Fibroblast of skin of abdomen (primary cell): ENCODE data around the gene MAP2K5.
A peak's percentile ranks its signal among the peaks of the same experiment; 100 is the strongest.

Source experiments
- DNase-seq: peaks from one replicate; pipeline ENCODE4 v3.0.0-alpha.2; 2013

The MAP2K5 gene

GRCh38 chr15:67828969-67829646, 286.6 kb downstream of the MAP2K5 start:
- no peak for DNase-seq

GRCh38 chr15:67829647-67830504, 287.4 kb downstream of the MAP2K5 start:
- DNase-seq = no peak

- DNase-seq = no peak
These were observed 288.9 kb downstream of the MAP2K5 start for GRCh38 chr15:67831363-67831762.

GRCh38 chr15:67832031-67832551, 289.6 kb downstream of the MAP2K5 start:
- DNase-seq = no peak

GRCh38 chr15:67832897-67833709, 290.6 kb downstream of the MAP2K5 start:
- no peak for DNase-seq

- peak; percentile 35 for DNase-seq
These were observed 291.4 kb downstream of the MAP2K5 start for GRCh38 chr15:67833710-67834511.

- DNase-seq = no peak
These were observed 292.2 kb downstream of the MAP2K5 start for GRCh38 chr15:67834581-67835296.

GRCh38 chr15:67835297-67836133, 293.0 kb downstream of the MAP2K5 start:
- DNase-seq = no peak

GRCh38 chr15:67836134-67836455, 293.6 kb downstream of the MAP2K5 start:
- no peak for DNase-seq

- peak; percentile 29 for DNase-seq
These were observed 294.0 kb downstream of the MAP2K5 start for GRCh38 chr15:67836477-67836876.

- DNase-seq = no peak
These were observed 294.5 kb downstream of the MAP2K5 start for GRCh38 chr15:67836955-67837354.

GRCh38 chr15:67838789-67839332, 296.4 kb downstream of the MAP2K5 start:
- DNase-seq = peak; percentile 36

GRCh38 chr15:67839499-67839928, 297.0 kb downstream of the MAP2K5 start:
- DNase-seq = peak; percentile 47

GRCh38 chr15:67839929-67840748, 297.6 kb downstream of the MAP2K5 start, which contains the start of gene RNU6-1:
Gene RNU6-1, minus strand, starts transcription at chr15:67840045.
- DNase-seq = peak; percentile 93

- DNase-seq = peak; percentile 26
These were observed 298.4 kb downstream of the MAP2K5 start for GRCh38 chr15:67840749-67841512.

GRCh38 chr15:67841513-67841762, 298.9 kb downstream of the MAP2K5 start:
- DNase-seq = no peak

- no peak for DNase-seq
These were observed 300.6 kb downstream of the MAP2K5 start for GRCh38 chr15:67843092-67843501.

- peak; percentile 45 for DNase-seq
These were observed 301.3 kb downstream of the MAP2K5 start for GRCh38 chr15:67843571-67844387.
